Activated T-cell treated with anti-CD3 and anti-CD28 coated beads for 4 hours (primary cell): ENCODE data around the gene SULT1A4.
A peak's percentile ranks its signal among the peaks of the same experiment; 100 is the strongest.
"Not testable (repeated sequence)": the region's sequence is repeated elsewhere in the genome, so short reads cannot be mapped to it uniquely, and the experiment has no call there.

ENCODE experiments used
- DNase-seq: peaks from one replicate; pipeline ENCODE4 v3.0.0-alpha.2; 2020

SULT1A4 gene

DNA sequence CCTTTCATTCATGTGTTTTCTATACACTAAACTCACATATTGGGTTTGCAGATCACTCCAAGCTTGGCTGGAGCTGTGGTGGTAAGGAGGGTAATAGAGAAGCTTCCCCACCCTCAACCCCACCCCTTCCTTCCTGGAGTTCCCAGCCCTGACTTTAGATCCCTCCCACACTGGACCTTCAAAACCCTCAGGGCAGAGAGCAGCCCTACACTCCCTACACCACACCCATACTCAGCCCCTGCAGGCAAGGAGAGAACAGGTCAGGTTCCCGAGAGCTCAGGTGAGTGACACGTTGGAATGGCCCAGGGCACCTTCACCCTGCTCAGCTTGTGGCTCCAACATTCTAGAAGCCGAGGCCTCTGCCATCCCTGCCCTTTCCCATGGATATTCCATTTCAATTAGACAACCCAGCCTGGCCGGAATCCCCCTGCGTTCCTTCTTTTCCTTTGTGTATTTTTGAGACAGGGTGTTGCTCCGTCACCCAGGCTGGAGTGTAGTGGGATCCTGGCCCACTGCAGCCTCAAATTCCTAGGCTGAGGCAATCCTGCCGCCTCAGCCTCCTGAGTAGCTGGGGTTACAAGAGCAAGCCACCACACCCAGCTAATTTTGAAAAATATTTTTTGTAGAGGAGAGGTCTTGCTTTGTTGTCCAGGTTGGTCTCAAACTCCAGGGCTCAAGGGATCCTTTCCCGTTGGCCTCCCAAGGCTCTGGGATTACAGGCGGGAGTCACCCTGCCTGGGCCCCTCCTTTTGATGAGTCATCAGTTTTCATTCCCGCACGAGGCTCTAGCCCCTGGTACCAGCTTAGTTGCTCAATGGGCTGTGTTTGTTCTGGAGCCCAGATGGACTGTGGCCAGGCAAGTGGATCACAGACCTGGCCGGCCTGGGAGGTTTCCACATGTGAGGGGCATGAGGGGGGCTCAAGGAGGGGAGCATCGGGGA, at the start of gene SULT1A4:
Gene SULT1A4 (plus strand): TSS at position 208 of the 941 bp plus-strand sequence. CDS start 1,473 bp downstream, outside the sequence.
- DNase-seq = not testable (repeated sequence)

DNA sequence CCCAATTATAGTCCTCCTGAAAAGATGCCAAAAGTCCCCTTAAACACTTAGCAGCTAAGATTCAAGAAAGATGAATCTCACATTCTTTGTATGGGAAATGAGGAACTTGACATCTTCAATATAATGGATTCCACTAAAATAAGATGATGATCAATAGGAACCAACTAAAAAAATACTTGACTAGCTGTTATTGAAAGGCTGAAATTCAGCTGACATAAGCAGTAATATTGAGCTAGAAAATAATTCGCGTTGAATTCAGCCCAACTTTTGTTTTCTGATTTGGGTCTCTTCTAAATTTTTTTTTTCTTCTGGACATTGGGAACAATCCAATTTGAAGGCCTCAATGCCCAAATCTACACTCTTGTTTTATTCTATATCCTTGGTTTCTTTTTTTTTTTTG, 36.1 kb upstream of the SULT1A4 start:
- not testable (repeated sequence) for DNase-seq

DNA sequence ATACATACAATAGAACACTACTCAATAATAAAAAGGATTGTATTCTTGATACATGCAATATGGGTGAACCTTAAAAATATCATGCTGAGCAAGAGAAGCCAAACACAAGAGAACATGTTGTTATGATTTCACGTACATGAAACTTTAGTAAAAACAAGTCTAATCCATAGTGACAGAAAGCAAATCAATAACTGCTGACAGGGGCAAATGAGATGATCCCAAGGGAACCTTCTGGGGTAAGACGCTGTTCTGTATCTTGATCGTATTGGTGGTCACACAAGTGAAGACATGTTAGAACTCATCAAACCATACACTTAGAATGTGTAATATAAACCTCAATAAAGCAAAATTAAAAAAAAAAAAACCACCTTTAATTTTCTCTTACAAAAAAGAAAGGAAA, 34.3 kb upstream of the SULT1A4 start:
- not testable (repeated sequence) for DNase-seq

DNA sequence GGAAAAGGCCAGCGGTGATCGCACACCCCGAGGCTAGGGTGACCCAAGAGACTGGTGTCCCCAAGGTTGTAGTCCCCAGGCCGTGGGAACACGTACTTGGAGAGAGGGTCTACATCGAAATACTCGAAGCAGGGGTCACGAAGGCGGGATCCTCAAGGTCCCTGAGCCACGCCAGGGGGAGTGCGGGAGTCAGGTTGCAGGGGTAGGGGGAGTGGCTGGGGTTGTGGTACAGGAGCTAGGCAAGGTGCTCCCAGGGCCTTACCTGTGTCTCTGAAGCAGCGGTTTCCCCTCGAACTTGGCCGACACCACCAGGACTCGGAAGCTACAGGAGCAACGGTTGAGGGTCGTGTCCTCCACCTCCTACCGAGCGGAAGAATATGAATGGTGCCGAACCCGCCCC, 6.0 kb upstream of the SULT1A4 start:
- DNase-seq = not testable (repeated sequence)

DNA sequence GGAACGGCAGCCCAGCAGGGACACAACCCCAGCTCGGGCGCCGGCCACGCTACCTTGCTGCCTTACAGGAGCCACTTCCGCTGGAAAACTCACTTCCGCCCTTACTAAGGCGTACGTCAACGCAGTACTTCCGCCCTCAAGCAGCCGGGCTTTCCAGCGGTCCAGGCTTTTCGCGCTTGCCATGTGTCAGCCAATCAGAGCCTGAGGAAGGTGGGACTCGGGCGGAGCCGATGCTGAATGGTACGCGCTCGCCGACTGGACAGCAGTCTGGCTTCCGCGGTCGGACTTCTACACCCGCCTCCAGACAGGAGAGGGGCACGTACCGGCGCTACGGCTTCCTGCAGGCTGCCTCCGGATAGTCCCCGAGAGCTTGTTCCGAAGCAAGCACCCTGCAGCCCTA, 5.4 kb upstream of the SULT1A4 start, which contains the start of the genes BOLA2 and SLX1B:
Gene BOLA2 (minus strand): TSS at position 83 of the 400 bp plus-strand sequence. CDS start 98 bp downstream, outside the sequence.
Gene SLX1B (plus strand): TSS at position 265 of the 400 bp plus-strand sequence.
- DNase-seq = not testable (repeated sequence)

DNA sequence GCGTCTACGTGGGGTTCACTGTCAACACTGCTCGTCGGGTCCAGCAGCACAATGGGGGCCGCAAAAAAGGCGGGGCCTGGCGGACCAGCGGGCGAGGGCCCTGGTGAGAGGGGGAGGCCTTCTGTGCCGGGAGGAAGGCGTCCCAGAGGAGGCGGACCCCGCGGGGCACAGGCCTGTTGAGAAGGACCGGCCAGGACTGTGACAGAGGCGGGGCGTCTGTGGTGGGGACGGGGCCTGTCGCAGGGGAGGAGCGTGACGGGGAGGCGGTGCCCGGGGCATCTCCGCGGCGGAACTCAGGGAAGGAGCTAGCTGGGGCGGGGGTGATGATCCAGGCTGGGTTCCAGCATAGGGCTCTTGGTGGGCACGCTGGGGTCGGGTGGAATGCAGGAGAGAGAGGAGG, 4.9 kb upstream of the SULT1A4 start:
- DNase-seq = not testable (repeated sequence)

DNA sequence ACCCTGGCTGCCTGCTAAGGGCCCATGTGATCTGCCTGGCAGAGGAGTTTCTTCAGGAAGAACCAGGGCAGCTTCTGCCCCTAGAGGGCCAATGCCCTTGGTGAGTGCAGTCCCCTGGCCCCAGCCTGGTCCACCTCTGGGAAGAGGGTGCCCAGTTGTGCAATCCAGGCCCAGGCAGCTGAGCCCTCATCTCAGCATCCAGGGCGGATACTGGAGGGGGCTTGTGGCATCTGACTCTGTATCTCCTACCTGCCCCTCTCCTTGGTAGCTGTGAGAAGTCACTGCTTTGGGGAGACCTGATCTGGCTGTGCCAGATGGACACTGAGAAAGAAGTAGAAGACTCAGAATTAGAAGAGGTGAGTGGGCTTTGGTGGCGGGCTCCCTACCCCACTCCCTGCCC, 2.1 kb upstream of the SULT1A4 start:
- not testable (repeated sequence) for DNase-seq

DNA sequence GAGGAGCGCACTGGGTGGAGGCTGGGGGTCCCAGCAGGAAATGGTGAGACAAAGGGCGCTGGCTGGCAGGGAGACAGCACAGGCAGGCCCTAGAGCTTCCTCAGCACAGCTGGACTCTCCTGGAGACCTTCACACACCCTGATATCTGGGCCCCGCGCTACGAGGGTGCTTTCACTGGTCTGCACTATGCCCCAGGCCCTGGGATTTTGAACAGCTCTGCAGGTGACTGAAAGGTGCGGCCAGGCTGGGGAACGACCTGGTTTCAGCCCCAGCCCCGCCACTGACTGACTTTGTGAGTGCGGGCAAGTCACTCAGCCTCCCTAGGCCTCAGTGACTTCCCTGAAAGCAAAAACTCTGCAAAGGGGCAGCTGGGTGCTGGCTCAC, 926 bp downstream of the SULT1A4 start:
- not testable (repeated sequence) for DNase-seq

DNA sequence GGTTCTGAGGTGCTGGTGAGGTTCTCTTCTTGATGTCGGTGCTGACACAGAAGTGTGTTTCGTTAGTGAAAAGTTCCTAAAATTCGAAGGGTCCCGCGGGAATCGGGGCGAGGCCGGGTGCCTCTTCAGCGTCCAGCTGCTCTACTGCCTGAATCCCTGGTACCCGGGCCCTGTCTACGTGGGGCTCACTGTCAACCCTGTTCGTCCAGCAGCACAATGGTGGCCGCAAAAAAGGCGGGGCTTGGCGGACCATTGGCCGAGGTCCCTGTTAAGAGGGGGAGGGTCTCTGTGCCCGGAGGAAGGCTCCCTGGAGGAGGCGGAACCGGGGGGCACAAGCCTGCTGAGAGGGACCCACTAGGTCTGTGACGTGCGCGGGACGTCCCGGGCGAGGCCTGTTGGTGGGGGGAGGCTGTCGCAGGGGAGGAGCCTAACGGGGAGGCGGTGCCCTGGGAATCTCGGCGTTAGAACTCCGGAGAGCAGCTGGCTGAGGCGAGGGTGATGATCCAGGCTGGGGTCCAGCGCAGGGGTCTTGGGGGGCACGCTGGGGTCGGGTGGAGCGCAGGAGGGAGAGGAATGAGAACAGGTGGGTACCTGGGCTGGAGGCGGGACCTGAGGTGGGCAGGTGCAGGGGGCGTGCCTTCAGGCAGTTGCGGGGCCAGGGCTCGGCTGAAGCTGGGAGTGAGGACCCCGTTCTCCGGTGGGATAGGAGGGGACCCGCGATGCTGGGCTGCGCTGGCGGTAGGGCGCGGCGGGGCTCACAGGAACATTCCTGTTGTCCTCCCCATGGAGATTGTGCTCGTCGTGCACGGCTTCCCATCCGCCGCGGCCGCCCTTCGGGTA, 6.5 kb downstream of the SULT1A4 start:
- not testable (repeated sequence) for DNase-seq

DNA sequence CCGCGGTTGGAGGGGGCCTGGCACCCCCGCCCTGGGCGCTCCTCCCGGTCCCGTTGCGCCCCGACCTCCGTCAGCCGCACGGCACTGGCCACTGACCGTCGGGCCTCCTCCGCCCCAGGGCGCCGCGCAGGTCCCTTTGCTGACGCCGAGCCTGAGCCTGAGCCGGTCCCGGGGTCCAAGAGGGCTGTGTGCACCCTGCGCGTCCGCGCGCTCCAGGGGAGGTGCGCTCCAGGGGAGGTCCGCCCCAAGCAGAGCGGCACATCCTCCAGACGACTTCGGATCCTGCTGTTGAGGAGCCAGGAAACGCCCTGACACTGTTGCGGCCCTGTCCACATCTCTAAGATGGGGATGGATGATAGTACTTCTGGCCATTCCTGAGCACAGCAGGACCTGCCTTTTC, 7.2 kb downstream of the SULT1A4 start:
- DNase-seq = not testable (repeated sequence)

DNA sequence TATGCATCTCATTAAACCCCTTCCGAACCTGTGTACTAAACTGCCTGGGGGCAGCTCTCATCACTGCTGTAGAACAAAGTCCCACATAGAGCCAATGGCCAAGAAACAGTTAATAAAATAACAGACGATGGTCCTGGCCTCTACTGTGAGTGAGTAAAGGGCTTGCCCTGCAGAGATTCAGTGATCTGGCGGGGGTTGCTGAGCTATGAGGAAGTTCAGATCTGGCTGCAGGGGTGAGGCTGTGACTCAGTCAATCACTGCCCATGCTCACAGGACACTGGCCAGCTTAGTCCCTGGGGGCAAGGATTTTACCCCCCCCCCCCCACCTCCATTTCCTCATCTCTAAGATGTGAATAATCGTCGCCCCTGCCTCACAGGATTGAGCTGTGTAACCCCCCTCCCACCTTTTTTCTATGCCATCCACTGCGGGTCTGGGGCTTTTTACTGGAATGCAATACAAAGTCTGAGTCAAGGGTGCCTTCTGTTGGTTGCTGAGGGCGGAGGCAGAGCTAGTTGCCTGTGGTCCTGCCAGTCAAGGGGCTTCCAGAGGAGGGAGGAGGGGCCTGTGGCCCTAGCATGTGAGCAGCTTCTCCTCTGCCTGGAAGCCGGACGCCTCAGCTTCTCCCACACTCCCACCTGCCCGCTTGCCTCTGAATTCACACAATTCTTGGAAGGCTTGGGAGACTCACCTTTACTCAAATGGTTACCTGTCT, 8.1 kb downstream of the SULT1A4 start:
- DNase-seq = not testable (repeated sequence)

DNA sequence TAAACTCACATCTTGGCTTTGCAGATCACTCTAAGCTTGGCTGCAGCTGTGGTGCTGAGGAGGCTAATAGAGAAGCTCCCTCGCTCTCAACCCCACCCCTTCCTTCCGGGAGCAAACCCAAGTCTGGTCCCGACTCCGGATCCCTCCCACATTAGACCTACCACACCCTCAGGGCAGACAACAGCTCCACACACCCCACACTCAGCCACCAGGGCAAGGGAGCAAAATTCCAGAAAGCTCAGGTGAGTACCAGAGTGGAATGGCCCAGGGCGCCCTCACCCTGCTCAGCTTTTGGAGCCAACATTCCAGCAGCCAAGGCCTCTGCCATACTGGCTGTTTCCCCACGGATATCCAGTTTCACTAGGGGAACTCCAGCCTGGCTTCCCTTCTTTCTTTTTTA, 9.9 kb downstream of the SULT1A4 start:
- DNase-seq = peak; percentile 23

DNA sequence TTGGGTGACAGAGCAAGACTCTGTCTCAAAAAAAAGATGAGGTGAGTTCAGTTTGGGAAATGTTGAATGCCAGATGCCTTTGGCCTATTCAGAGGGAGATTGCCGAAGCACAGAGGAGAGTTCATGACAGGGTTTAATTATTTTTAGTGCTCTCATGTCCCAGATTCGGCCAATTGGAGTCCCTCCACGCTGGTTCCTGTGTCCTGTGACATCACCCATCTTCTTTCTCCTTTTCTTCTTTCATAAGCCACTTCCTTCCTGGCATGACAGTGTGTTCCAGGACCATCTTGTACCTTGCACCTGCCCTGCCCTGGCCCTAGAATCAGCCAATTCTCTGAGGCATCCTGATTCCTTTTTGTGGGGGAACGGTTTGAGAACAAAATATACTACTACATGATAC, 12.4 kb downstream of the SULT1A4 start:
- not testable (repeated sequence) for DNase-seq

DNA sequence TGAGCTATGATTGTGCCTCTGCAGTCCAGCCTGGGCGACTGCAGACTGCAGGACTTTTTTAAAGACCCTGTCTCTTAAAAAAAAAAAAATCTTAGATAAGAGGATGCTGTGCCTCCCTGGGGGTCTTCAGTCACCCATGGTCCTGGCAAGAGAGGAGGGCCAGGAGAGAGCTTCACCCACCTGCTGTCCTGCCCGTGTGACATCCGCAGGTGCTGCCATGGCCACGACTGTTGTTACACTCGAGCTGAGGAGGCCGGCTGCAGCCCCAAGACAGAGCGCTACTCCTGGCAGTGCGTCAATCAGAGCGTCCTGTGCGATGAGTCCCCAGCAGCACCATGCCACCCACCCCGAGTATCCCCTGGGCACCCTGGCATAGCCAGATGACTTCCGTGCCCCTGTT, 22.6 kb downstream of the SULT1A4 start:
- not testable (repeated sequence) for DNase-seq

DNA sequence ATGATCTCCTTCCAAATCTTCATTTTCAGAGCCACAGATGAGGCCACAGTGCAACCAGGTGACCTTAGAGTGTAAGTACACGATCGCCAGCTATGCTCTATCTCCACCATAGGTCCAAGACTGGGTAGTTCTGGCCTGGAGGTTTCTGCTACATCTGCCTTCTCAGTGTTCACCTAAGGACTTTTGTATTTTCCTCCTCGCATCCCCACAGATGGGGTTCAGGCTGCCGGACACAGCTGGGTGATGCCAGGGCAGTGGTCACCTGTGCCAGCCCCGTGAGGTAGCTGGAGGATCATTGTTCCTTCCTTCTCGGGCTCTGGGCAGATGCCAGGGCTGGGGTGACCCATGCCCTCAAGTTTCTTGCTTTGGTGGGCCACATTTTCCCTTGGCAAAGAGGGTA, 46.6 kb downstream of the SULT1A4 start, which contains the start of gene NPIPB12:
Gene NPIPB12 (minus strand): TSS at position 101 of the 400 bp plus-strand sequence.
- DNase-seq = not testable (repeated sequence)
